Astrocyte (in vitro differentiated cells and primary cell): ENCODE results near the gene KIAA1217. TPM values are rescaled to one million over a fixed set of nuclear protein-coding genes. Genes with fewer than 3 reads are reported as not detected.

Experiments
- DNase-seq: peaks from one replicate; pipeline ENCODE4 v3.0.0-alpha.2; 2010; ENCODE audit warnings: low read depth
- FAIRE-seq: peaks from 2 replicates; lab custom pipeline; 2011; peaks lifted over from hg19 to GRCh38; lab: Jason Lieb, UNC
- H2AFZ ChIP-seq: 2 replicates; pipeline ENCODE4 v1.6.0; 2012; ENCODE audit warnings: low read depth, low read length, inconsistent platforms
- H3K27ac ChIP-seq: 2 replicates; pipeline ENCODE4 v1.5.1; 2011; ENCODE audit warnings: low read depth, low read length, inconsistent platforms
- H3K27me3 ChIP-seq: 2 replicates; pipeline ENCODE4 v1.6.0; 2011; ENCODE audit warnings: low read length, inconsistent platforms; ENCODE audit not compliant: insufficient read depth
- H3K36me3 ChIP-seq: 2 replicates; pipeline ENCODE4 v1.5.1; 2011; ENCODE audit warnings: low read length, inconsistent platforms; ENCODE audit not compliant: insufficient read depth
- H3K4me1 ChIP-seq: 2 replicates; pipeline ENCODE4 v1.5.1; 2011; ENCODE audit warnings: low read length, inconsistent platforms; ENCODE audit not compliant: insufficient read depth
- H3K4me2 ChIP-seq: 2 replicates; pipeline ENCODE4 v1.6.0; 2012; ENCODE audit warnings: low read length, inconsistent platforms
- H3K4me3 ChIP-seq: 2 replicates; pipeline ENCODE4 v1.5.1; 2011; ENCODE audit warnings: low read depth, mild to moderate bottlenecking, low read length, inconsistent platforms; ENCODE audit not compliant: insufficient read depth
- H3K79me2 ChIP-seq: 2 replicates; pipeline ENCODE4 v1.6.0; 2012; ENCODE audit warnings: mild to moderate bottlenecking, low read length, inconsistent platforms; ENCODE audit not compliant: insufficient read depth
- H3K9ac ChIP-seq: 2 replicates; pipeline ENCODE4 v1.6.0; 2012; ENCODE audit warnings: mild to moderate bottlenecking, low read length, inconsistent platforms
- H3K9me3 ChIP-seq: 2 replicates; pipeline ENCODE4 v1.5.1; 2012; ENCODE audit warnings: low read depth, mild to moderate bottlenecking, low read length, inconsistent platforms; ENCODE audit not compliant: insufficient read depth
- H4K20me1 ChIP-seq: 2 replicates; pipeline ENCODE4 v1.6.0; 2012; ENCODE audit warnings: low read length, inconsistent platforms; ENCODE audit not compliant: insufficient read depth
- H3K27ac Mint-ChIP-seq: one replicate; pipeline ENCODE4 v1.8.0; 2021; ENCODE audit warnings: mild to moderate bottlenecking, mixed read lengths; ENCODE audit not compliant: unreplicated experiment
- H3K27me3 Mint-ChIP-seq: one replicate; pipeline ENCODE4 v1.8.0; 2021; ENCODE audit warnings: low read depth, mixed read lengths; ENCODE audit not compliant: unreplicated experiment
- H3K36me3 Mint-ChIP-seq: one replicate; pipeline ENCODE4 v1.8.0; 2021; ENCODE audit warnings: low read depth, mixed read lengths; ENCODE audit not compliant: unreplicated experiment
- H3K4me1 Mint-ChIP-seq: one replicate; pipeline ENCODE4 v1.8.0; 2021; ENCODE audit warnings: low read depth, mixed read lengths; ENCODE audit not compliant: unreplicated experiment
- H3K4me3 Mint-ChIP-seq: one replicate; pipeline ENCODE4 v1.8.0; 2021; ENCODE audit warnings: mild to moderate bottlenecking, moderate library complexity, mixed read lengths; ENCODE audit not compliant: unreplicated experiment
- H3K9me3 Mint-ChIP-seq: one replicate; pipeline ENCODE4 v1.8.0; 2021; ENCODE audit warnings: mild to moderate bottlenecking, mixed read lengths; ENCODE audit not compliant: unreplicated experiment
- CTCF ChIP-seq: IDR thresholded peaks from 2 replicates; pipeline ENCODE4 v1.5.1; 2011; ENCODE audit warnings: low read depth, mild to moderate bottlenecking, inconsistent platforms, low read length, moderate library complexity; ENCODE audit not compliant: insufficient read depth
- EZH2 ChIP-seq: IDR thresholded peaks from 2 replicates; pipeline ENCODE4 v1.6.1; 2012; ENCODE audit warnings: mild to moderate bottlenecking, low read length, inconsistent platforms; ENCODE audit not compliant: insufficient read depth
- total RNA-seq: library from RNA; stranded (reverse); gene quantifications from 2 replicates; pipeline ENCODE4 v1.2.1, GENCODE V29; 2021

KIAA1217 gene
- total RNA-seq, 1 donor from 2014 or later: 31.8 TPM

- H3K9me3 Mint-ChIP-seq: no peaks in the 10 kb centered on the region
- H3K27ac Mint-ChIP-seq: peak overlapping the region; percentile 26
- no peak overlapping the region for H3K27ac ChIP-seq
Measured at GRCh38 chr10:24313283-24313682, 104.3 kb downstream of the KIAA1217 start.

DNA sequence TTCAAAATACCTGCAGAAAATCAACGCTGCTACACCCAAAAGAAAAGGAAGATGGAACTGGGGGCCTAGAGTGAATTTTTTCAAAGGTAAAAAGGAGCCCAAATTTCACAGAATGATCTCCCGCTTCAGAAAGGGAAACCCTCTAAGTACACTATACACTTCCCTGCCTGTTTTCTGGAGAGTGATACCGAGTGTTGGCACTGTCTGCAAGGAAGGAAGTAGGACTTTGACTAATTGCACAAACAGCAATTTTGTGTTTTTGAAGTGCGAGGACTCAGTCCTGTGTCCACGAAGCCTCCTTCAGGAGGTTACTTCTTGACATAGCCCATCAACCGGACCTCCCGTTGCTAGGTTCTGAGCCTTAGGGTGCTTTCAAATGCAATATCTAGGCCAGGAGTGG, 106.3 kb downstream of the KIAA1217 start:
- Histone ChIP-seq H3K36me3 (no peaks in the 10 kb centered on the region), H3K4me1 (peaks cover 7% of the 10 kb centered on the region), H3K79me2 (no peaks in the 10 kb centered on the region), H3K9me3 (no peaks in the 10 kb centered on the region), H3K4me3 (no peak overlapping the region), H2AFZ (no peak overlapping the region), H3K27me3 (no peaks in the 10 kb centered on the region), H4K20me1 (no peaks in the 10 kb centered on the region), H3K9ac (no peak overlapping the region), H3K4me2 (no peak overlapping the region), H3K27ac (no peak overlapping the region)
- Mint-ChIP-seq H3K27ac (no peak overlapping the region), H3K27me3 (no peaks in the 10 kb centered on the region), H3K4me1 (peaks cover 5% of the 10 kb centered on the region), H3K9me3 (no peaks in the 10 kb centered on the region), H3K4me3 (no peak overlapping the region), H3K36me3 (no peaks in the 10 kb centered on the region)
- no peak for TF ChIP-seq CTCF
- no peak for TF ChIP-seq EZH2
- DNase-seq (no peak), FAIRE-seq (no peak)

More at GRCh38 chr10:24313283-24313682, 104.3 kb downstream of the KIAA1217 start:
- no peak for DNase-seq
- Histone ChIP-seq H3K27me3 (no peaks in the 10 kb centered on the region), H2AFZ (no peak overlapping the region), H3K4me1 (peaks cover 3% of the 10 kb centered on the region), H3K79me2 (no peaks in the 10 kb centered on the region), H4K20me1 (no peaks in the 10 kb centered on the region), H3K9me3 (no peaks in the 10 kb centered on the region), H3K4me2 (no peak overlapping the region), H3K4me3 (no peak overlapping the region), H3K9ac (no peak overlapping the region), H3K36me3 (no peaks in the 10 kb centered on the region)
- H3K4me3 Mint-ChIP-seq: no peak overlapping the region
- peaks cover under 1% of the 10 kb centered on the region for H3K4me1 Mint-ChIP-seq
- no peak for FAIRE-seq
- TF ChIP-seq EZH2: no peak
- no peak for TF ChIP-seq CTCF
- peaks cover 3% of the 10 kb centered on the region for H3K36me3 Mint-ChIP-seq
- no peaks in the 10 kb centered on the region for H3K27me3 Mint-ChIP-seq

- no peaks in the 10 kb centered on the region for H3K27me3 Mint-ChIP-seq
- no peaks in the 10 kb centered on the region for H3K36me3 Mint-ChIP-seq
- H3K79me2 ChIP-seq: no peaks in the 10 kb centered on the region
- TF ChIP-seq EZH2 (no peak), CTCF (no peak)
- no peak for FAIRE-seq
- H4K20me1 ChIP-seq: no peaks in the 10 kb centered on the region
- no peaks in the 10 kb centered on the region for H3K36me3 ChIP-seq
- H3K4me3 ChIP-seq: no peak overlapping the region
- H3K27me3 ChIP-seq: no peaks in the 10 kb centered on the region
- H3K4me1 ChIP-seq: peaks cover 7% of the 10 kb centered on the region
- H3K9me3 ChIP-seq: no peaks in the 10 kb centered on the region
- no peak overlapping the region for H3K4me3 Mint-ChIP-seq
- DNase-seq: peak; percentile 51
- peak overlapping the region; percentile 86 for H3K27ac Mint-ChIP-seq
- no peak overlapping the region for H3K27ac ChIP-seq
- no peak overlapping the region for H2AFZ ChIP-seq
- peak overlapping the region; percentile 2 for H3K4me2 ChIP-seq
- peaks cover 5% of the 10 kb centered on the region for H3K4me1 Mint-ChIP-seq
- no peak overlapping the region for H3K9ac ChIP-seq
- H3K9me3 Mint-ChIP-seq: no peaks in the 10 kb centered on the region
Measured at GRCh38 chr10:24318517-24318916, 109.6 kb downstream of the KIAA1217 start.
